OCI-LY1 (cell line): ENCODE results near the gene SMAD4.
A peak's percentile ranks its signal among the peaks of the same experiment; 100 is the strongest.

Experiments used
- H2AFZ ChIP-seq: fragments of 200-600 bp; sonication (generic), shearing (Covaris generic); 2 replicates; pipeline ENCODE4 v1.6.0; 2014; ENCODE audit warnings: antibody characterized with exemption, mild to moderate bottlenecking, low read length
- H3F3A ChIP-seq: fragments of 200-600 bp; sonication (generic), shearing (Covaris generic); 2 replicates; pipeline ENCODE4 v1.6.0; 2014; ENCODE audit warnings: mild to moderate bottlenecking, antibody characterized with exemption, low read length, moderate library complexity; ENCODE audit not compliant: insufficient read depth
- H3K27ac ChIP-seq: fragments of 200-600 bp; sonication (generic); 2 replicates; pipeline ENCODE4 v1.5.1; 2014; ENCODE audit warnings: low read length, mixed run types, mild to moderate bottlenecking, low read depth; ENCODE audit not compliant: poor library complexity, severe bottlenecking
- H3K27me3 ChIP-seq: fragments of 200-600 bp; sonication (generic); 2 replicates; pipeline ENCODE4 v1.6.0; 2014; ENCODE audit warnings: antibody characterized with exemption, mild to moderate bottlenecking, low read length, moderate library complexity; ENCODE audit not compliant: insufficient read depth
- H3K36me3 ChIP-seq: fragments of 200-600 bp; sonication (generic); 2 replicates; pipeline ENCODE4 v1.6.1; 2014; ENCODE audit warnings: mild to moderate bottlenecking, antibody characterized with exemption, low read length, moderate library complexity, mixed read lengths; ENCODE audit not compliant: insufficient read depth
- H3K4me1 ChIP-seq: fragments of 200-600 bp; sonication (generic); 2 replicates; pipeline ENCODE4 v1.5.1; 2014; ENCODE audit warnings: mild to moderate bottlenecking, low read length, moderate library complexity; ENCODE audit not compliant: insufficient read depth, severe bottlenecking
- H3K4me2 ChIP-seq: fragments of 200-600 bp; sonication (generic), shearing (Covaris generic); 2 replicates; pipeline ENCODE4 v1.6.1; 2014; ENCODE audit warnings: low read length
- H3K4me3 ChIP-seq: fragments of 200-600 bp; sonication (generic); 2 replicates; pipeline ENCODE4 v1.5.1; 2014; ENCODE audit warnings: low read length, low read depth, mild to moderate bottlenecking, mixed read lengths; ENCODE audit not compliant: poor library complexity, severe bottlenecking
- H3K79me2 ChIP-seq: fragments of 200-600 bp; shearing (Covaris generic); 2 replicates; pipeline ENCODE4 v1.6.1; 2016; ENCODE audit warnings: mixed run types, low read length, mixed read lengths; ENCODE audit not compliant: insufficient read depth
- H3K9ac ChIP-seq: fragments of 200-600 bp; sonication (generic), shearing (Covaris generic); 2 replicates; pipeline ENCODE4 v1.6.1; 2014; ENCODE audit warnings: mild to moderate bottlenecking, low read length, mixed read lengths
- H3K9me2 ChIP-seq: fragments of 200-600 bp; sonication (generic), shearing (Covaris generic); 2 replicates; pipeline ENCODE4 v1.6.1; 2014; ENCODE audit warnings: low read depth, mild to moderate bottlenecking, low read length, mixed read lengths
- H3K9me3 ChIP-seq: fragments of 200-600 bp; shearing (Covaris generic); 2 replicates; pipeline ENCODE4 v1.6.1; 2014; ENCODE audit warnings: low read length, mixed read lengths
- H4K20me1 ChIP-seq: fragments of 200-600 bp; sonication (generic), shearing (Covaris generic); 2 replicates; pipeline ENCODE4 v1.6.0; 2016; ENCODE audit warnings: mild to moderate bottlenecking, low read length; ENCODE audit not compliant: insufficient read depth
- CTCF ChIP-seq: fragments of 200-600 bp; sonication (generic), shearing (Covaris generic); IDR thresholded peaks from 2 replicates; pipeline ENCODE4 v1.5.1; 2017; ENCODE audit warnings: mild to moderate bottlenecking, antibody characterized with exemption, low read length, moderate library complexity, mixed read lengths
- EZH2 ChIP-seq: fragments of 200-600 bp; sonication (generic), shearing (Covaris generic); IDR thresholded peaks from 2 replicates; pipeline ENCODE4 v1.8.0; 2017; ENCODE audit warnings: borderline replicate concordance, mixed run types, mild to moderate bottlenecking, antibody characterized with exemption, low read length, moderate library complexity, mixed read lengths

The SMAD4 gene

GRCh38 chr18:51107082-51107481 is 77.1 kb downstream of the SMAD4 start:
- no peaks in the 10 kb centered on the region for H3K79me2 ChIP-seq
- H3K4me2 ChIP-seq, result no peak overlapping the region; the same call in 1 of the 2 replicates
- no peak overlapping the region for H3K27ac ChIP-seq
- no peaks in the 10 kb centered on the region for H3K36me3 ChIP-seq
- TF ChIP-seq EZH2, result no peak
- no peak for TF ChIP-seq CTCF
- no peaks in the 10 kb centered on the region for H3K9me2 ChIP-seq
- no peaks in the 10 kb centered on the region for H3F3A ChIP-seq
- no peaks in the 10 kb centered on the region for H4K20me1 ChIP-seq
- peaks cover 17% of the 10 kb centered on the region for H3K4me1 ChIP-seq
- H3K4me3 ChIP-seq, result no peak overlapping the region
- H3K9ac ChIP-seq, result no peak overlapping the region
- H3K27me3 ChIP-seq, result no peaks in the 10 kb centered on the region
- peak overlapping the region; percentile 19; the same call in 1 of the 2 replicates for H2AFZ ChIP-seq
- peaks cover 2% of the 10 kb centered on the region; the same call in 1 of the 2 replicates for H3K9me3 ChIP-seq

- no peaks in the 10 kb centered on the region for H3K79me2 ChIP-seq
- no peak overlapping the region for H3K27ac ChIP-seq
- TF ChIP-seq CTCF, result no peak
- TF ChIP-seq EZH2, result no peak
- no peaks in the 10 kb centered on the region for H3F3A ChIP-seq
- no peak overlapping the region for H3K9ac ChIP-seq
- no peak overlapping the region; the same call in 1 of the 2 replicates for H3K4me2 ChIP-seq
- no peaks in the 10 kb centered on the region for H3K27me3 ChIP-seq
- no peaks in the 10 kb centered on the region for H3K9me3 ChIP-seq
- peaks cover 17% of the 10 kb centered on the region for H3K4me1 ChIP-seq
- no peaks in the 10 kb centered on the region for H3K9me2 ChIP-seq
- H4K20me1 ChIP-seq, result no peaks in the 10 kb centered on the region
- no peak overlapping the region for H3K4me3 ChIP-seq
- H3K36me3 ChIP-seq, result no peaks in the 10 kb centered on the region
- H2AFZ ChIP-seq, result peak overlapping the region; percentile 19; the same call in 1 of the 2 replicates
These were observed 77.7 kb downstream of the SMAD4 start for GRCh38 chr18:51107598-51108305.

- no peaks in the 10 kb centered on the region for H3K9me3 ChIP-seq
- no peak overlapping the region for H3K4me3 ChIP-seq
- H2AFZ ChIP-seq, result no peak overlapping the region
- H4K20me1 ChIP-seq, result no peaks in the 10 kb centered on the region
- H3K9ac ChIP-seq, result no peak overlapping the region
- no peak overlapping the region for H3K27ac ChIP-seq
- H3K36me3 ChIP-seq, result no peaks in the 10 kb centered on the region
- no peak overlapping the region for H3K4me2 ChIP-seq
- no peaks in the 10 kb centered on the region for H3F3A ChIP-seq
- H3K79me2 ChIP-seq, result no peaks in the 10 kb centered on the region
- TF ChIP-seq CTCF (no peak), EZH2 (no peak)
- no peaks in the 10 kb centered on the region for H3K27me3 ChIP-seq
- H3K4me1 ChIP-seq, result peaks cover 17% of the 10 kb centered on the region
- H3K9me2 ChIP-seq, result no peaks in the 10 kb centered on the region
These were observed 78.3 kb downstream of the SMAD4 start for GRCh38 chr18:51108330-51108729.
